Heart left ventricle (tissue), 16 donors: ENCODE results near the gene CARD10. TPM values are rescaled to one million over a fixed set of nuclear protein-coding genes. Genes with fewer than 3 reads are reported as not detected.
A peak's percentile ranks its signal among the peaks of the same experiment; 100 is the strongest.
"Not testable (repeated sequence)": the region's sequence is repeated elsewhere in the genome, so short reads cannot be mapped to it uniquely, and the experiment has no call there.

Source experiments
- ATAC-seq, 4 donors: fragments of 200-7000 bp; cut with Tn5 transposase; one replicate each; pipeline ENCODE4 v1.9.1; 2020 to 2022; ENCODE audit warnings: moderate library complexity in 4 of 4, mild to moderate bottlenecking in 3 of 4, moderate number of reproducible peaks in 1 of 4
- DNase-seq, 5 donors: peaks; one replicate each; pipeline ENCODE4 v3.0.0-alpha.2; 2020
- H3K27ac ChIP-seq, 12 donors: fragments of 200-600 bp; sonication (generic) in 4 of 12; one replicate each; pipeline versions ENCODE4 v1.5.0 to v1.8.0; 2016 to 2022; ENCODE audit warnings: mild to moderate bottlenecking in 2 of 12
- H3K27me3 ChIP-seq, 9 donors: fragments of 200-600 bp; sonication (generic) in 2 of 9; one replicate each; pipeline versions ENCODE4 v1.5.1 to v1.8.0; 2016 to 2022; ENCODE audit warnings: mild to moderate bottlenecking in 3 of 9
- H3K36me3 ChIP-seq, 9 donors: fragments of 200-600 bp; sonication (generic) in 2 of 9; one replicate each; pipeline versions ENCODE4 v1.5.0 to v1.8.0; 2018 to 2022; ENCODE audit warnings: mild to moderate bottlenecking in 2 of 9
- H3K4me1 ChIP-seq, 12 donors: fragments of 200-600 bp; sonication (generic) in 4 of 12; one replicate each; pipeline versions ENCODE4 v1.5.0 to v1.8.0; 2016 to 2022; ENCODE audit warnings: mild to moderate bottlenecking in 3 of 12
- H3K4me3 ChIP-seq, 12 donors: fragments of 200-600 bp; sonication (generic) in 4 of 12; one replicate each; pipeline versions ENCODE4 v1.5.0 to v1.8.0; 2017 to 2022; ENCODE audit warnings: mild to moderate bottlenecking in 9 of 12, moderate library complexity in 4 of 12
- H3K9me3 ChIP-seq, 12 donors: fragments of 200-600 bp; sonication (generic) in 4 of 12; one replicate each; pipeline versions ENCODE4 v1.5.0 to v1.8.0; 2016 to 2022; ENCODE audit warnings: mild to moderate bottlenecking in 1 of 12
- POLR2A ChIP-seq, 2 donors: fragments of 450-650 bp; IDR thresholded peaks; one replicate each; pipeline ENCODE4 v1.6.1; 2017; ENCODE audit warnings: antibody characterized with exemption in 2 of 2, mild to moderate bottlenecking in 2 of 2, moderate library complexity in 2 of 2
- WGBS, 4 donors: extraction: QIAGEN DNeasy Blood & Tissue Kit in 2 of 4; methylation state at CpG; one replicate each; pipeline versions ENCODE4 v1.1.5 to v1.1.7; 2013 to 2018; 5-methylcytosine and 5-hydroxymethylcytosine counted together
- intact Hi-C, 10 donors: fragments of 100-400 bp; cut with DNase I; formaldehyde crosslinking; loops; one replicate each; pipeline versions ENCODE4 v1.11.1 to v1.14.2; 2022
- polyA plus RNA-seq, 2 donors: library from polyadenylated mRNA; stranded (reverse); fragments of 200-250 nt; gene quantifications; one replicate each; pipeline ENCODE4 v1.2.3, GENCODE V29; 2013
- total RNA-seq, 9 donors: library from RNA; depleted of rRNA in 2 of 9; stranded (reverse); fragments of >200 nt in 2 of 9; fragmentation: NEBNext Ultra II Directional in 3 of 9; extraction: Animal tissue kit (Norgen Biotek cat#: 25700) in 3 of 9; gene quantifications; one replicate each; pipeline versions ENCODE4 v1.1.0 to v1.2.4, GENCODE V29; 2016 to 2023
- TF ChIP-seq, protein P1 (sequence below), 12 donors: fragments of 200-600 bp; sonication (generic) in 4 of 12; IDR thresholded peaks; one replicate each; pipeline versions ENCODE4 v1.5.0 to v1.8.0; 2018 to 2022; ENCODE audit warnings: antibody characterized with exemption in 12 of 12, mild to moderate bottlenecking in 5 of 12
- donor health status: ischemic (EF 13 %, LVEDD 7.1; RV severe dilation, severe dysfunction).
- donor health status: healthy with polysubstance abuse.
- donor health status: DM: no; HTN: yes; CAD: no.
- donor health status: DM: no; HTN: no; CAD: no.
- donor health status: ischemic (EF 25% LVEDD 6.9; RV normal size, moderate dysfunction).
- donor health status: ischemic (EF 25% LVEDD 5.7; RV mildly dilated, moderate dysfunction).
- donor health status: healthy.
- donor health status: DM: yes; HTN: yes; CAD: no.
- donor health status: ischemic (EF 35%, LVEDD 5.7; RV mildly dilated, moderate dysfunction).
- donor health status: nonischemic (EF 11% LVEDD 7.7; RV severe dilation, severe dysfunction).
- donor health status: DM: yes; HTN: yes; CAD: no.
- donor health status: PGD.
- donor health status: ischemic (EF 29% LVEDD 5.4; RV normal size, mild dysfunction).
- donor health status: nonischemic (EF 23%, LVEDD 6.1; RV moderate dilation, normal function).

CARD10 gene
- total and polyA plus RNA-seq, 11 donors: 5.2 to 13.9 (median 8.1) TPM

DNA sequence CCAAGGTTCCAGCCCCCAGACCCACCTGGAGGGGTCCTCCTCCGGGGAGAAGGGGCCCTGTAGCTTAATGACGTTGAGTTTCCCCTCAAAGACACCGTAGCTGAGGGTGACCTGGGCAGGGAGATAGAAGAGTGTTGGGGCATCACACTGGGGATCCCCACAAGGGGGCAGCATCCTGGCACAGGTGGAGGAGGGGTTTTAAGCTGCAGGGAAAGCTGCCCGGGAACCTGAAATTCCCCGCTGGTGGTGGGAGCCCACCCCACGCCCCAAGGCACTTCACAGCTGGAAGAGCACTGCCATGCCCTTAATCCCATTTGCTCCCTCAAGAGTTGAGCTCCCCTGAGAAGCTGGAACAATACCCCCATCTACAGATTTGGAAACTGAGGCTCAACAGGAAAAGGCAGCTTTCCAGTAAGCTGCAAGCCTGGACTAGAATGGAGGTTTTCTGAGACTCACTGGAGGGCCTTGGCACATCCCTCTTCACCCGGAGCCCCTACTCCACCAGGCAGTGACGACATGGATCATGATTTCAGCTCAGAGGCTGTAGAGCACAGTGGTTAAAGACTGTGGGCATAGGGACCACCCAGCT is 46.7 kb downstream of the CARD10 start:
- no peak overlapping the region for H3K4me3 ChIP-seq
- no peak overlapping the region for H3K27ac ChIP-seq
- H3K27me3 ChIP-seq: peaks cover 0 to 19% (median 2%) of the 10 kb centered on the region in 9 donors
- 18 to 43% (median 29%) methylated on average over 7 to 8 of the region's 8 CpGs for WGBS, 4 donors
- no peaks in the 10 kb centered on the region for H3K9me3 ChIP-seq
- peaks cover 0 to 64% (median 0%) of the 10 kb centered on the region in 9 donors for H3K36me3 ChIP-seq
- peak in 1 of 4 donors; percentile 30 for ATAC-seq
- intact Hi-C loops: no loop called here
- H3K4me1 ChIP-seq: no peaks in the 10 kb centered on the region
- no peak for TF ChIP-seq POLR2A (IDR thresholded peaks at IDR 0.05)
- TF ChIP-seq, protein P1, sequence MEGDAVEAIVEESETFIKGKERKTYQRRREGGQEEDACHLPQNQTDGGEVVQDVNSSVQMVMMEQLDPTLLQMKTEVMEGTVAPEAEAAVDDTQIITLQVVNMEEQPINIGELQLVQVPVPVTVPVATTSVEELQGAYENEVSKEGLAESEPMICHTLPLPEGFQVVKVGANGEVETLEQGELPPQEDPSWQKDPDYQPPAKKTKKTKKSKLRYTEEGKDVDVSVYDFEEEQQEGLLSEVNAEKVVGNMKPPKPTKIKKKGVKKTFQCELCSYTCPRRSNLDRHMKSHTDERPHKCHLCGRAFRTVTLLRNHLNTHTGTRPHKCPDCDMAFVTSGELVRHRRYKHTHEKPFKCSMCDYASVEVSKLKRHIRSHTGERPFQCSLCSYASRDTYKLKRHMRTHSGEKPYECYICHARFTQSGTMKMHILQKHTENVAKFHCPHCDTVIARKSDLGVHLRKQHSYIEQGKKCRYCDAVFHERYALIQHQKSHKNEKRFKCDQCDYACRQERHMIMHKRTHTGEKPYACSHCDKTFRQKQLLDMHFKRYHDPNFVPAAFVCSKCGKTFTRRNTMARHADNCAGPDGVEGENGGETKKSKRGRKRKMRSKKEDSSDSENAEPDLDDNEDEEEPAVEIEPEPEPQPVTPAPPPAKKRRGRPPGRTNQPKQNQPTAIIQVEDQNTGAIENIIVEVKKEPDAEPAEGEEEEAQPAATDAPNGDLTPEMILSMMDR (IDR thresholded peaks at IDR 0.05): peak in 11 of 12 donors; percentile 24 to 54 (median 35)
- no peak for DNase-seq

DNA sequence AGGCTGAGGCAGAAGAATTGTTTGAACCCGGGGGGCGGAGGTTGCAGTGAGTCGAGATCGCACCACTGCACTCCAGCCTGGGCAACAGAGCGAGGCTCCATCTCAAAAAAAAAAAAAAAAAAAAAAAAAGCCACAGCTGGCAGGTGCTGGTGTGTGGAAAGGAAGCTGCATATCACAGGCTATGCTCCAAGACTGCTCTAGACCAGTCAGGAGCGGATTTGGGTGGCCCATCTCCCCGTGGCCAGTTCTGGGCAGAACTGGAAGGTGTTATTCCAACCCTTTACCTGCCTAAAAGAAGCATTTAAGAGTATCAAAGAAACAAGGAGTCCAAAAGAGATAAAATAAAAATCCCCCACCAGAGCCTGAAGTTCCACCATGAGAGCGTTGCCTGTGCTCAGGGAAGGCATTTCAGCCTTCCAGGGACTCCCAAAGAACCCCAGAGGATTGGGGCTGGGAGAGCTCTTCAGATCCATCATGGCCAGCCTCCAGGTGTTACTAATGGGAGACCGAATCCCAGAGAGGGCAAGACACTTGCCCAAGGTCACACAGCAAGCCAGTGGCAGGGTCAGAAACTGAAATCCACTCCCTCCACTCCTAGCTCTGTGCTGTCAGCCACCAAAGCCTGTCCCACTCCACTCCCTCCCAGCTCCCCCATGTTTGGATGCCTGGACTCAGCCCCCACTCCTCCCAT is 47.3 kb downstream of the CARD10 start:
- Histone ChIP-seq H3K36me3 (peaks cover 0 to 60% (median 0%) of the 10 kb centered on the region in 9 donors), H3K4me1 (no peaks in the 10 kb centered on the region), H3K27ac (no peak overlapping the region), H3K27me3 (peaks cover 0 to 14% (median 4%) of the 10 kb centered on the region in 9 donors), H3K4me3 (no peak overlapping the region), H3K9me3 (no peaks in the 10 kb centered on the region)
- no peak for DNase-seq
- intact Hi-C loops: no loop called here
- no peak for TF ChIP-seq POLR2A (IDR thresholded peaks at IDR 0.05)
- TF ChIP-seq, protein P1 (IDR thresholded peaks at IDR 0.05): no peak
- no peak for ATAC-seq
- whole genome bisulfite sequencing, 4 donors: 84 to 88% (median 87%) methylated on average over 9 of the region's 9 CpGs

DNA sequence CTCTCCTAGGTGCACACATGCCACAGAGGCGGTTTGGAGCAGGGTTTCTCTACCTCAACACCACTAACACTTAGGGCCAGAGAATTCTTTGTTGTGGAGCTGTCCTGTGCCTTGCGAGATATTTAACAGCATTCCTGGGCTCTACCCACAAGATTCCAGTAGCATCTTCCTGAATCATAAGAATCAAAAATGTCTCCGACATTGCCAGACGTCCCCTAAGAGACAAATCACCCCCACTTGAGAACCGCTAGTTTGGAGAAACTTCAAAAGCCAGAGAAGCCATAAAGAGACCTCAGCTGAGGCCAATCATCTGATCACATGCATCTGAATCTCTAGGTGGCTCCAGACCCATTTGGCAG is 49.1 kb downstream of the CARD10 start:
- intact Hi-C loops: no loop called here
- Histone ChIP-seq H3K27me3 (peaks cover 0 to 23% (median 5%) of the 10 kb centered on the region in 9 donors), H3K9me3 (no peaks in the 10 kb centered on the region), H3K4me3 (no peak overlapping the region), H3K36me3 (peaks cover 0 to 58% (median 0%) of the 10 kb centered on the region in 9 donors), H3K4me1 (no peaks in the 10 kb centered on the region), H3K27ac (no peak overlapping the region)
- ATAC-seq: no peak
- DNase-seq: no peak
- 73 to 87% (median 75%) methylated on average over 5 of the region's 5 CpGs for WGBS, 4 donors
- no peak for TF ChIP-seq POLR2A (IDR thresholded peaks at IDR 0.05)
- TF ChIP-seq, protein P1 (IDR thresholded peaks at IDR 0.05): no peak

DNA sequence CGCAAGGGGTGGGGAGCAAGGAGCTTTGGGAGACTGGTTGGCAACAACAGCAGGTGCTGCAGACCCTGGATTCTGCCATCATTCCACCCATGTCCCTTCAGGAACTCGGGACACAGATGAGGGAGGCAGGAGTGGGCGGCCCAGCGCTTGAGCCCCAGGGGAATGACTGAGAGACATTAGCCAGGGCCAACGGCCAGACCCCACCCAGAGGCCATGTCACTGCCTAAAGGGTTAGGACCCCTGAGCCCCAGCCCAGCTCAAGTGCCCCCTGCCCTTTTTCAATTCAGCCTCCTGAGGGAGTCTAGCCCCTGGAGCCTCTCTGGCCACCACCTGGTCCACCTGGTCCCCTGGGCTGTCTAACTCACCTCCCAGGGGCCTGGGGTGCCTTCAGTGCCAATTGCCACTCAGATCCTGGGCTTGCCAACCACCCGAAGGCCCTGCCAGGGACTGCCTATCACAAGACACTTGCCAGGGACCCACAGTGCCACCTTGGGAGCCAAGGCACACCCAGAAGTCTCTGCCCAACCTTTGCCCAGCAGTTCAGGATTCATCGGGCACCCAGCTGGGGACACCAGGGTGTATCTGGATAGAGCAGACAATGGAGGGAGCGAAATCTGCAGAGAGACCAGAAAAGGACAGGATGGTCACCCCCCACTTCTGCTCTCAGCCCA is 49.7 kb downstream of the CARD10 start:
- intact Hi-C loops: no loop called here
- no peak overlapping the region for H3K27ac ChIP-seq
- H3K36me3 ChIP-seq: peaks cover 0 to 53% (median 0%) of the 10 kb centered on the region in 9 donors
- TF ChIP-seq POLR2A (IDR thresholded peaks at IDR 0.05): no peak
- TF ChIP-seq, protein P1 (IDR thresholded peaks at IDR 0.05): no peak
- no peaks in the 10 kb centered on the region for H3K9me3 ChIP-seq
- 77 to 88% (median 85%) methylated on average over 7 to 8 of the region's 8 CpGs for WGBS, 4 donors
- ATAC-seq (no peak), DNase-seq (peak in 1 of 5 donors; percentile 51)
- peaks cover 0 to 23% (median 5%) of the 10 kb centered on the region in 9 donors for H3K27me3 ChIP-seq
- no peak overlapping the region for H3K4me3 ChIP-seq
- no peaks in the 10 kb centered on the region for H3K4me1 ChIP-seq

DNA sequence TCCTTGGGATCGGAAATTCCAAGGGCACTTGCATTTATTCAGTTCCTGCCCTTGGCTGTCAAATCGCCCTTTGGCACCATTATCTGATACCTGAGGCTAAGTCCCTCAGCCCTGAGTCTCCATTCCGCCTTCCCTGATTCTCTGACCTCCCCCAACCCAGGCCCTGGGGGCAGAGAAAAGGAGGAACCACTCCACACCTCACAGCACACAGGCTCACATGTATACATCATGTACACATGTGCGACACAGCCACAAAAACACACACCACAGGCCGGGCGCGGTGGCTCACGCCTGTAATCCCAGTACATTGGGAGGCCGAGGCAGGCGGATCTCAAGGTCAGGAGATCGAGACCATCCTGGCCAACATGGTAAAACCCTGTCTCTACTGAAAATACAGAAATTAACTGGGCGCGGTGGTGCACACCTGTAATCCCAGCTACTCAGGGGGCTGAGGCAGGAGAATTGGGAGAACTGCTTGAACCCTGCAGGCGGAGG is 51.0 kb downstream of the CARD10 start:
- peaks cover 0 to 23% (median 5%) of the 10 kb centered on the region in 9 donors for H3K27me3 ChIP-seq
- H3K36me3 ChIP-seq: peaks cover 0 to 41% (median 0%) of the 10 kb centered on the region in 9 donors
- 87 to 93% (median 91%) methylated on average over 14 of the region's 14 CpGs for WGBS, 4 donors
- DNase-seq, ATAC-seq, H3K9me3 ChIP-seq, H3K27ac ChIP-seq, H3K4me3 ChIP-seq, H3K4me1 ChIP-seq, intact Hi-C loops: not testable (repeated sequence)
